GM19193 (cell line): ENCODE results near the gene TSPAN5.

Source experiments
- POLR2A ChIP-seq: IDR thresholded peaks from 4 replicates; pipeline ENCODE4 v1.6.1; 2011; ENCODE audit not compliant: insufficient read depth, insufficient read length; ENCODE audit errors: extremely low read depth

TSPAN5 gene

DNA sequence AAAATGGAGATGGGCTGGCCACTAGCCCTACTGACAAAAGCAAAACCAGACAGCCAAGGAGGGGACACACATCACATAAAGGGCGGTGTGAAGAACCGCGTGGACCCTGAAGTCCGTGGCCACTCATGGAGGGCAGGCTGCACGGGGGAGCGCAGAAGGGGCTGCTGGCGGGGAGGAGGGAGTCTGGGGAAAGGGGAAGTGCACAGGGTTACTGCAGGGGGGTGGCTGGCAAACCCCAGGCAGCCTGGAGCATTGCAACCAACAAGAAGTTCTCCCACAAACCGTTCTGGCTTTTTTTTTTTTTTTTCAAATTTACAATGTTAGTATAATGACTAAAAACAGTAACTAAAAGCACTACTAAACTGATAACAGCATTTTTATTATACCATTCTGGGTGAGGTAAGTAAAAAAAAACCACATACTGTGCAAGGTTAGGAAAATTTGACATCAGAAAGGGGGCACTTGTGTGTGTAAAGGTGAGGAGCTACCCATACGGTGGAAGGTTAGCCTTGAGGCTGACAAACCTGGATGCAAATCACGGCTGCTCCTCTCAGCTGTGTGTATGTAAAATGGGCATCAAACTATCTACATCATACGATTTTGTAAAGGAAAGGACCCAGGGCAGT, 87.1 kb downstream of the TSPAN5 start:
- TF ChIP-seq POLR2A = no peak

DNA sequence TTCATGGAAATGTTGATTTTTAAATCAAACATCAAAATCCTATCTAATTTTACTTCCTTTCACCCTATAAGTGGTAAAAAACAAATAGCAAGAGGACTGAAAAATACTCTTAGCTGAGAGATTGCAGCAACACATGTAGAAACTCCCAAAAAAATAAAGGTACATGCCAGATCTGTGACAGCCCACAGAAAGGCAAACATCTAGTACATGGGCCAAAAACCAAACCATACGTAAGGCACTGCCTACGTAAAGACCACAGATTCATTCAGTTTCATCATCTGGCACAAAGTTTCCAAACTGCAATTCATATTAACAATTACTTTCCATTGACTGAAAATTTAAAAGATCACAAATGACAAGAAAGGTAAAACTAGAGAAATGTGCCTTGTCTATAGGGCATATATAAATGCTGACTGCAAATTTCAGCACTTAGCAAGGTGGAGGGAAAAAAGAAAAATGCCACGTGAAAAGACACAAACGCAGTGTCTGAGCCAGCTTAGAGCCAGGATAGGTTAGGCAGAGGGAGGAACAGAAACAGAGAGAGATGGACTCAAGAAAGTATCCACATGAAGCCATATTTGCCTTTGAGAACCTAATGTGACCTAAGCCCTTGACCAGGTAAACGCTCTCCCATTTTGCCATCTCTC, 88.1 kb downstream of the TSPAN5 start:
- TF ChIP-seq POLR2A = no peak

DNA sequence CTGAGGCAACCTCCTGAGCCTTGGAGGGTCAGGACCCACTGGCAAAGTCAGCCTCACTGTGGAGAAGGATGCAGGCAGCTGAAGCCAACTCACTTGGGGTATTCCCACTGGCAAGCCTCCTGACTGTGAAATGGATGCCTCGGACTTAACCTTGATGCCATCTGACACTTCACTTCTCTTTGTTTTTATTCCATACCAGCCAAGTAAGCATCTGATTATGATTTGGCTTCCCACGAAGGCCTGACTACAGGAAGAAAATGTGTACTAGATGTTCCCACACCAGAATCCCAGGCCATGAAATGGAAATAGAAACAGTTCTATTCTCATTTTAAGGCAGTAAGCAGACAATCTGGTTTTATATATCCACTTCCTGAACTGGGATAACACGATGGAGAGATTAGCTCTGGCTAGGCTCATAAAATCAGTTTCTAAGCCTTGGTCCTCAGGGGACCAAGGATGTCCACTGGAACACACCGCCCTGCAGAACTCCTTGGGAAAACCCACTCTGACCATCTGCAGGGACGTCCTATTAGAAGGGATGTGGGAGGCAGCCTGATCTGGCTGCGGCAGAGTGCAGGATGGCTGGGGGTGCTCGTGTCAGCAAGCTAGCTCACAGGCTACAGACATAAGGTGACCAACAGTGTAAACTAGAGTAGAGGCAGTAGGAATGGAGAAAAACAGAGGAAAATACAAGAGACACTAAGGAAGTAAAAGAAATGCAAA, 89.3 kb downstream of the TSPAN5 start:
- no peak for TF ChIP-seq POLR2A

DNA sequence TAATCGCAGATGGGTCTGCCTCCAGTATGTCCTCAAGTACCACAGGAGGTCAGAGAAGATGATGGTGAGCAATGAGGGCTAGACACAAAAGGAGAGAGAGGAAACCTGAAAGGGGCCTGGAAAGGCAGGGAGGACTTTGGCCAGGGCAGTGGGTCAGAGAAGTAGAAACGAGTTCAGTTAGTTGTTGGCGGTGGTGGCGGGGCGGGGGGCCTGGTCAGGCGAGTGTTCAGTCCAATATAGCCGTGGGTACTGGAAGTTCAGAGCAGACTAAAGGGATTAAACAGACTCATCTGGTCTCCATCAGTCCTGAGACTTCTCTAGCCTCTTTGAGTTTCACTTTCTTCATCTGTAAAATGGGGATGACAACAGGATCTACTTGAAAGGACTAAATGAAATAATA, 90.8 kb downstream of the TSPAN5 start:
- TF ChIP-seq POLR2A = no peak

DNA sequence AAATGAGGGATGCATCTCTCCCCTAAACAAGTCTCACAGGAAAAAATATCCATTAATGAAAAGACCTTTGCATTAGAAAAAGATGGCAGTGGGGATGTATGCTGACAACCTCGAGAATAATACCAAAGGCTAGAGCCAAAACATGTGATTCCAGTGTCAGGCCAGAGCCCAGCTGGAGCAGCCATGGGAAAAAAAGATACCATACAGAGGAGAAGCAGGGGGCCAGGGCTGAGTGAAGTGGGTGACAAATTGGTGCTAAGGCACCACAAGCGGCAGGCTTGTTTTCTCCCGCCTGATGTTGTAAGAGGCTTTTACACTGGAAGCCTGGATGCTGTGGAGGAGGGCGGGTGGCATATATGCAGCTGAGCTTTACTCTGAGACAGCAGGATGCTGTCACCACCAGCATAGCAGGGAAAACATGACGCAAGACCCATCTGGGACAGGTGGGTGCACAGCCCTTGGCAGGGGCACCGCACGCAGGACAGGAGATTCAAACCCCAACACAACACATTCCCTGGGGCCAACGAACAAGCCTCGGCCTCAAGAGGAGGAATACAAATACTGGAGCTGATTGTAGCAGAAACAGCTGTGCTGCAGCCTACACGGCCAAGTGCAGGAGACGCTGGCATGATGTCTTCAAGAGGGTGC, 91.9 kb downstream of the TSPAN5 start:
- no peak for TF ChIP-seq POLR2A

DNA sequence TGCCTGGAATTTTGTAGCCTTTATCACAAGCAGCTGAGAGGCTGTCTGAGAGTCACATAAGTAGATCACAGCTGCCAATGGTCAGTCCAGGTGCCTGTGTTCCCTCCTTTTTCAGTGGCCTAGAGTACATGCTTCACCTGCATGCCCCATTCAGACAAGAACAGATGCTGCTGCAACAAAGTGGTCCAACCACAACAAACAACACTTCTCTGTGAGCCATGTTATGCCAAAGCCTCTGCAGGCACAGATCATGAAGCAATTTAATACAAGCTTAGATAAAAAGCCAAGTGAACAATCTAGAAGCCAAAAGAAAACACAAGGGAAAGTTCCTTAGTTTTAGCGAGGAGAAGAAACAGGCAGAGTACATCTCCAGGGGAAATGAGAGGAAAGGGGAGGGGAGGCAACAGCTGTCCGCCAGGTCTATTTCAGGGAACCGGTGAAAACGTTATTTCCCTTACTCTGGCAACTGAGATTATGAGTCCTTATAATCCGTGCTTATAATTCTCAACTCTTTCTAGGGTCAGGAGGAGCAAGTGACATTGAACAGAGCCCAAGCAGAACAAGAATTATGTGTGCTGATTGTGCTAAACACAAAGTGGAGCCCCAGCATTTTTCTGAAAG, 92.6 kb downstream of the TSPAN5 start:
- no peak for TF ChIP-seq POLR2A

DNA sequence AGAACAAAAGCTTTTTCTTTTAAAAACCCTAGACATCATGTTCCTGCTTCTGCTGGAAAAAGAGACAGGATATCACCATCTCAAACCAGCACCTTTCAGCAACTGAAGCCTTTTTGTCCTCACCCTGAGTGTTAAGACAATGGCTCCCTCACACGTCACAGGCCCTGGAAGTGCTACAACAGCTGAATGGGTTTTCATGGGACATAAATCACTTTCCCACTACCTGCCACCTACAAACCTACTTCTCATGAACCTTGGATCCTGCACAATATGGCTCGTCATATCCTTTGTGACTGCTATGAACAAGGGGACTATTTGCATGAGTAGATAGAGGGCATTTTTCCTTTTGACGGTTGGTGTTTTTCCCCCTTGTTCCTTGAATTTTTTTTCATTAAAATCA, 93.6 kb downstream of the TSPAN5 start:
- TF ChIP-seq POLR2A = no peak

DNA sequence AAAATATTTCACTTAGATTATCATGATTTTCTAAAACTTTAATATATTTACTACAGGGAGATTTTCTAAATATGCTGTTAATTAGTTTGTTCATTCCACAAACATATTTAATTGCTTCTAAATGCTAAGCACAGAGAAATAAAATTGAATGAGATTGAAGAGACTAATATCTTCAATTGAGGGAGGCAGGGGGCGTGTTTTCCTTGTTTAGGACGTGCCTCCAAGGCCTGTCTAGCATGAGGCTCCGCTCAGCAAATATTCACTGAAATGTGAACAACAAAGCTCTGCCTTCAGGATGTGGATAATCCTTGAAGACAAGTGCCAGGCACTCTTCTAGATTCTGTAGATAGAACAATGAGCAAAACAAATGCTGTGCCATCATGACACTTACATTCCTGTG, 98.1 kb downstream of the TSPAN5 start:
- no peak for TF ChIP-seq POLR2A

DNA sequence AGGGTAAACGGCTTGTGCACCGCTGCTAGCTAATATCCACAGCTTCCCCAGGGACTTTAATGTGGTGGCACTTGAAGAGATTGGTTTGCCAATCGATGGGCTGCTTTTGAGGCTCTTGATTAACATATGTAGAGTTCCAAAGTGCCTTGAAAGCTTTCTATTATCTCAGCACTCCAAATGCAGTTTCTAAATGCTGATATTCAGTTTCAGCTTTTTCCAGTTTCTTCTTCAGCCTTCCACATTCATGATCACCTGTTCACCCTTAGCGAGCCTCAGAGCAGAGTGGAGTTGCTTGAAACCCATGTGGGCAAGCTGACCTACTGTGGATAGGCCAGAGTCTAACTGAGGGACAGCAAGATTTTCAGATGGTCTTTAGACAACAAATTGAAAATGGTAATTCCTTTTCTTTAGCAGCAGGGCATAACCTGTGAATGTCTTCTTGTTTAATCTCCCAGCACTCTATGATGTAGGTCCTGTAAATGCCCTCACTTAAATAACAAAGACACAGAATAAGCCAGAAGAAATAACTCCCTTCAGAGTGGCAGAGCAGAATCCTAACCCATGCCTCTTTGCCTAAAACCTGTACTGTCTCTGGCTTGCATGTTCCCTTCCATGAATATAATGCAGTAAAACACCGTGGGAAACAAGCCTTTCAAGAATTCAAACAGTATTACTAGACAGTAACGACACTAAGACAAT, 99.8 kb downstream of the TSPAN5 start:
- no peak for TF ChIP-seq POLR2A

DNA sequence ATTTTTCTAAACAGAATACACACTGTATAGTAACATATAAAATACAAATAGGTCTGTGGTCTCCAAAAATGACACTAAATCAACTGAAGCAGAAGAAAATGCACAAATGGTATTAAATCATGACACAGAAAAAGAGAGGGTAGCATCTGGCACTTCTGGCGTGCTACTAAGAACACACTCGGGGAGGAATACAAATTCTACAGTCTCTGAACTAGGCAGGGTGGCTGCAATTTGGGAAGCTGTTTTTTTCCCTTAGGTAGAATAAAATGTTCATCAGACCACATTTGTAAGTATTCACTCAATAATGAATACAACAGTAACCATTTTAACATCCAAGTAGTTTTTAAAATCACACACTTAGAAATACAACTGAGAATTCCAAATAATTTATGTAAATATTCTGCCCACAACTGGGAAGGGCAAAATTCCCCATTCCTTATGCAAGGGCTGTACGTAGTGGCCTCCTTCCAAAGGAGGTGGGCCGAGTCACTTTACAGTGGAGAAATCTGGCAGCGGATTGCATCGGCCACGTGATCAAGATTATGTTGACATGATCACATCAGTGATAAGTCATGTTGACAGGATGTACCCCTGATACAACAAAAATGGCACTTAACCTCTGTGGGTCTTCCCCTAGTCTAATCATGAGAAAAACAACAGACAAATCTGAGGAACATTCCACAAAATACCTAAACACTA, 101.1 kb downstream of the TSPAN5 start:
- TF ChIP-seq POLR2A = no peak

DNA sequence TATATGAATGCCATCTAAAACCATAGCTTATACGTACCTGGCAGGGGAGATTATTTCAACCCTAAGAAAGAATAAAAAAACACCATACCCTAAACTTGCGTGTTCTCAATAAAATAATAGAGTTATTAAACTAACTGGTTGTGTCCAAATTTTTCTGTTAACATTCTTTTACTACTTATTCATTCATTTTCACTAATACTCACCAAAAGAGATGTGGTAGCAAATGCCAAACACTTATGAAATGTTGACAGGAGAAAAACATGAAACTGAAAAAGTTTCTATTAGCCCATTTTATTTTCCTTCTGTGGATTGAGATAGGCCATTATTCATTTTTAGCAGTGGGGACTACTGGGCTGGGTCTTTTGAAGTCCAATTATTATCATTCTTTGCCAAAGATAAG, 102.0 kb downstream of the TSPAN5 start:
- no peak for TF ChIP-seq POLR2A

DNA sequence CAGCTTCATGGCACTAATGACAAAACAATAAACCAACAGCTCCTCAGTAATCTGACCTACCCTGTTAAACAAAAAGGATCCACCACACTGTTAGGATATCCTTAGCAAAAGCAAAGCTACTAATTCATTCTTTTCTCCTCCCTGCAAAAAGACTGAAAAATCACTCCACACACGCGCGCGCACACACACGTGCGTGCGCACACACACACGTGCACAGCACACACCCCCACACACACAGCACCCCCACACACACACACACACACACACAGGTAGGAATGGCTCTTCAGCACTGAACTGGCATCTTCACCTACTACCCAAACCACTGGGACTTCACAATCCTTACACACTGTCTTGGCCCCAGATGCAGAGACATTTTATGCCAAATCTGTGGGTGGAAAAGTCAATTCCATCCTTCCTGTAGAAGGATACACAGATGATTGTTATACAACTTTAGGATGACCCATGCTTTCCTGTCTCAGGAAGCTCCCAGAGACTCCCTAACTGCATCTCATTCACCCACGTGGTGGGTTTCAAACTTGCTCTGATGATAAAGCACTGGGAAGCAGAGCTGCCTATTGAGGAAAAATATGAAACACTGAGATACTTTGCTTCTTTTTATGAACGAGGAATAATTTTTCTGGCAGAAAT, 102.5 kb downstream of the TSPAN5 start:
- no peak for TF ChIP-seq POLR2A

DNA sequence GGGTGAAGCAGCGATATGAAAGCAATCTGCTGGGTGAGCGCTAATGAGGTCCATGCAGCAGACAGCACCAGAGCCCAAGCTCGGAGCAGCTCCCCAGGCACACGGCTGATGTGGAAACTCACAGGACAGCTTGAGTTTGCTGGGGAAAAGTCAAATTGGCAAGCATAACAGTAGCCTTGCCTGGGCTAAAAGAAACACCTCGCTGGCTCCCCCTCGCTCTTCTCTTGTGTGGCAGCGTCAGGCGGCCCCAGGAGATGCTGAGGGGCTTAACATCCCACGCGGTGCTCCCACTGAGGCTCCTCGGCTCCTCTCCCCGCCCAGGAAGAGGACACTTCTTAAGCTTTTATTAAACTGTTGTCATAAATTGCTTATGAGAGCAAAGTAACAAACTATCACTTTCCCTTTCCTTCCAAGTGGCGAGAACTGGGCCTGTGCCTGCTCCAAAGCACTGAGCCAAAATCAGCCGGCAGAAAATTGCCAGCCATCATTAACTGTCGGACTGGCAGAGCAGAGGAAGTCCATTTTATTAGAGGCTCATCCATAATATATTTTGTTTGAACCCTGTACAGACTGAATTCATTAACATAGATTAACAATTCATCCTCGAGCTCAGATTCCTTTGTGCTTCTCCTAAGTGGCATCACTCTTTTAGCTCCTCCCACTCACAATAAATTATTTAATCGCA, 111.4 kb downstream of the TSPAN5 start:
- TF ChIP-seq POLR2A = no peak
